IMR-90 (cell line): ENCODE measurements around the gene CDK15. TPM values are rescaled to one million over a fixed set of nuclear protein-coding genes. Genes with fewer than 3 reads are reported as not detected.
A peak's percentile ranks its signal among the peaks of the same experiment; 100 is the strongest.

ENCODE experiments used
- ATAC-seq: fragments of 200-7000 bp; cut with Tn5 transposase; 2 replicates; pipeline ENCODE4 v1.9.1; 2020; ENCODE audit warnings: low read depth, mild to moderate bottlenecking, moderate library complexity
- BruUV-seq: library from RNA; stranded (reverse); fragments of 400-500 nt; replicated peaks from 2 replicates; lab custom pipeline; 2021; lab: Mats Ljungman, UMichigan
- CTCF ChIA-PET: fragments of 300-600 bp; formaldehyde crosslinking; extraction: SDS; loops from one replicate; lab custom pipeline; 2021; ENCODE audit warnings: antibody characterized with exemption; lab: Yijun Ruan, JAX
- POLR2A ChIA-PET: fragments of 300-600 bp; sonication (Branson Sonifier 250); formaldehyde crosslinking; loops from one replicate; lab custom pipeline; 2022; ENCODE audit warnings: antibody characterized with exemption; ENCODE audit not compliant: unreplicated experiment; lab: Charles Lee
- DNase-seq: peaks from one replicate; pipeline ENCODE4 v3.0.0; 2013
- H2AFZ ChIP-seq: replicated peaks from 2 replicates; pipeline ENCODE3; 2013; ENCODE audit warnings: low read length, mild to moderate bottlenecking; ENCODE audit not compliant: poor library complexity
- H2AK5ac ChIP-seq: 2 replicates; pipeline ENCODE4 v1.6.1; 2013; ENCODE audit warnings: low read depth, low read length, inconsistent platforms
- H2AK9ac ChIP-seq: replicated peaks from 2 replicates; pipeline ENCODE3; 2013; ENCODE audit warnings: mild to moderate bottlenecking, low read depth, low read length, moderate library complexity; ENCODE audit not compliant: poor library complexity
- H2BK120ac ChIP-seq: 2 replicates; pipeline ENCODE4 v1.6.1; 2013; ENCODE audit warnings: low read depth, low read length, inconsistent platforms
- H2BK15ac ChIP-seq: 3 replicates; pipeline ENCODE4 v1.6.1; 2013; ENCODE audit warnings: low read depth, low read length, inconsistent platforms
- H2BK20ac ChIP-seq: 2 replicates; pipeline ENCODE4 v1.6.1; 2013; ENCODE audit warnings: low read depth, mild to moderate bottlenecking, inconsistent platforms, low read length, moderate library complexity
- H2BK5ac ChIP-seq: 2 replicates; pipeline ENCODE4 v1.6.1; 2013; ENCODE audit warnings: mild to moderate bottlenecking, low read depth, low read length, inconsistent platforms; ENCODE audit not compliant: poor library complexity, severe bottlenecking
- H3K14ac ChIP-seq: replicated peaks from 2 replicates; pipeline ENCODE4 v1.6.1; 2013; ENCODE audit warnings: low read depth, low read length, inconsistent platforms
- H3K18ac ChIP-seq: 2 replicates; pipeline ENCODE4 v1.6.1; 2013; ENCODE audit warnings: low read depth, low read length, control low read depth
- H3K23ac ChIP-seq: 2 replicates; pipeline ENCODE4 v1.6.1; 2013; ENCODE audit warnings: low read depth, low read length, inconsistent platforms
- H3K27ac ChIP-seq: 2 replicates; pipeline ENCODE4 v1.5.1; 2013; ENCODE audit warnings: mild to moderate bottlenecking, control low read depth, low read length; ENCODE audit not compliant: insufficient read depth
- H3K27me3 ChIP-seq: 2 replicates; pipeline ENCODE4 v1.6.1; 2013; ENCODE audit warnings: low read length; ENCODE audit not compliant: control insufficient read depth, insufficient read depth
- H3K36me3 ChIP-seq: 2 replicates; pipeline ENCODE4 v1.6.1; 2013; ENCODE audit warnings: low read length, mixed read lengths; ENCODE audit not compliant: control insufficient read depth, insufficient read depth
- H3K4ac ChIP-seq: 2 replicates; pipeline ENCODE4 v1.6.1; 2013; ENCODE audit warnings: low read depth, low read length, inconsistent platforms
- H3K4me1 ChIP-seq: 2 replicates; pipeline ENCODE4 v1.6.1; 2013; ENCODE audit warnings: low read length, mixed read lengths; ENCODE audit not compliant: control insufficient read depth, insufficient read depth
- H3K4me2 ChIP-seq: 2 replicates; pipeline ENCODE4 v1.6.1; 2013; ENCODE audit warnings: low read depth, mild to moderate bottlenecking, control low read depth, low read length, moderate library complexity
- H3K4me3 ChIP-seq: 2 replicates; pipeline ENCODE4 v1.5.1; 2013; ENCODE audit warnings: low read depth, mild to moderate bottlenecking, control low read depth, low read length, moderate library complexity; ENCODE audit not compliant: insufficient read depth
- H3K56ac ChIP-seq: 2 replicates; pipeline ENCODE4 v1.6.1; 2013; ENCODE audit warnings: low read length, inconsistent platforms; ENCODE audit not compliant: insufficient read depth; ENCODE audit errors: extremely low read depth
- H3K79me1 ChIP-seq, 2 experiments: 2 replicates each; pipeline ENCODE4 v1.6.1; 2013; ENCODE audit warnings: low read length in 2 of 2, inconsistent platforms in 1 of 2, low read depth in 1 of 2
- H3K9ac ChIP-seq: 2 replicates; pipeline ENCODE4 v1.6.1; 2013; ENCODE audit warnings: low read depth, low read length, control low read depth
- H3K9me1 ChIP-seq: 2 replicates; pipeline ENCODE4 v1.6.1; 2013; ENCODE audit warnings: low read length, inconsistent platforms; ENCODE audit not compliant: insufficient read depth
- H3K9me3 ChIP-seq: 2 replicates; pipeline ENCODE4 v1.6.1; 2013; ENCODE audit warnings: low read length; ENCODE audit not compliant: control insufficient read depth, insufficient read depth
- H4K20me1 ChIP-seq: 2 replicates; pipeline ENCODE4 v1.6.1; 2013; ENCODE audit warnings: low read length, inconsistent platforms; ENCODE audit not compliant: insufficient read depth
- H4K5ac ChIP-seq: 2 replicates; pipeline ENCODE4 v1.6.1; 2013; ENCODE audit warnings: mild to moderate bottlenecking, low read depth, low read length, control low read depth
- H4K8ac ChIP-seq, 2 experiments: 2 replicates each; pipeline ENCODE4 v1.6.1; 2013; ENCODE audit warnings: low read depth in 2 of 2, low read length in 2 of 2, control low read depth in 1 of 2, inconsistent platforms in 1 of 2
- H4K91ac ChIP-seq: 2 replicates; pipeline ENCODE4 v1.6.1; 2013; ENCODE audit warnings: low read depth, low read length, inconsistent platforms; ENCODE audit not compliant: insufficient read depth
- CEBPB ChIP-seq: IDR thresholded peaks from 2 replicates; pipeline ENCODE4 v1.6.1; 2012; ENCODE audit warnings: low read depth, low read length, improper control_type of control experiment
- MAFK ChIP-seq: IDR thresholded peaks from 2 replicates; pipeline ENCODE4 v1.6.1; 2012; ENCODE audit warnings: low read depth, low read length, improper control_type of control experiment
- WGBS, 2 experiments: methylation state at CpG; one replicate each; pipeline versions ENCODE4 v1.1.5 to v1.1.7; 2013; ENCODE audit warnings: missing lambda C conversion rate in 2 of 2; ENCODE audit not compliant: insufficient read length in 1 of 2; ENCODE audit errors: extremely low coverage in 2 of 2; 5-methylcytosine and 5-hydroxymethylcytosine counted together
- dilution Hi-C: fragments of 300-500 bp; cut with HindIII; formaldehyde crosslinking; loops from one replicate; pipeline ENCODE4 v1.14.3; 2018; ENCODE audit warnings: low sequenced_read_pairs; ENCODE audit not compliant: unreplicated experiment
- in situ Hi-C: fragments of 300-500 bp; cut with MboI; formaldehyde crosslinking; loops from 3 replicates; pipeline ENCODE4 v1.14.3; 2019; ENCODE audit warnings: low sequenced_read_pairs, inconsistent platforms, mixed read lengths
- intact Hi-C: fragments of 100-400 bp; cut with micrococcal nuclease; formaldehyde crosslinking; loops from 2 replicates; pipeline ENCODE4 v1.10.0; 2022
- polyA plus RNA-seq, 3 experiments: library from polyadenylated mRNA; depleted of rRNA; stranded (reverse); fragments of >200 nt; gene quantifications; 2 replicates each; pipeline ENCODE4 v1.2.3, GENCODE V29; 2012; ENCODE audit warnings: low replicate concordance in 1 of 3
- total RNA-seq: library from RNA; depleted of rRNA; stranded (reverse); fragments of >200 nt; gene quantifications from 2 replicates; pipeline ENCODE4 v1.2.3, GENCODE V29; 2012

Gene CDK15
- total and polyA plus RNA-seq, 2 of the 4 experiments (the other 2 are of a cell fraction) = 16.1 to 33.0 TPM

GRCh38 chr2:201816657-201817575 lies 10.6 kb downstream of the CDK15 start:
- H4K91ac ChIP-seq = no peak overlapping the region
- no peak overlapping the region for H3K14ac ChIP-seq
- H2BK120ac ChIP-seq = no peak overlapping the region
- H3K4me3 ChIP-seq = no peak overlapping the region
- H3K9me1 ChIP-seq = 0 out of 2 replicates have a peak, but pooled peaks cover 4% of the 10 kb centered on the region
- no peak overlapping the region for H3K4me2 ChIP-seq
- TF ChIP-seq MAFK (no peak), CEBPB (peak; percentile 45; the same call in 1 of the 2 replicates)
- DNase-seq (no peak), ATAC-seq (no peak)
- intact Hi-C loops (no loop called here), in situ Hi-C loops (no loop called here), dilution Hi-C loops (no loop called here)
- H3K23ac ChIP-seq = no peak overlapping the region
- H2BK5ac ChIP-seq = no peak overlapping the region
- no TSS peak for BruUV-seq
- peak overlapping the region; percentile 48; the same call in 1 of the 3 replicates for H2BK15ac ChIP-seq
- no peak overlapping the region for H3K18ac ChIP-seq
- H3K79me1 ChIP-seq = no peaks in the 10 kb centered on the region
- no peaks in the 10 kb centered on the region for H3K9me3 ChIP-seq
- ChIA-PET CTCF (no interaction called here), POLR2A (no interaction called here)
- no peak overlapping the region for H2AK9ac ChIP-seq
- no peaks in the 10 kb centered on the region for H3K27me3 ChIP-seq
- H4K5ac ChIP-seq = no peak overlapping the region
- no peaks in the 10 kb centered on the region for H4K20me1 ChIP-seq
- H3K9ac ChIP-seq = no peak overlapping the region
- peaks cover 2% of the 10 kb centered on the region; the same call in 1 of the 2 replicates for H3K4me1 ChIP-seq
- WGBS, 2 experiments = 100% methylated on average over 1 of the region's 5 CpGs; no CpG with 5 or more reads in 1 of the 2 experiments
- no peak overlapping the region for H2AK5ac ChIP-seq
- no peak overlapping the region for H2AFZ ChIP-seq
- no peak overlapping the region; the same call in 1 of the 2 replicates for H3K4ac ChIP-seq
- H3K56ac ChIP-seq = no peak overlapping the region
- no peaks in the 10 kb centered on the region for H3K36me3 ChIP-seq
- H2BK20ac ChIP-seq = no peak overlapping the region
- no peak overlapping the region for H3K27ac ChIP-seq
- no peak overlapping the region for H4K8ac ChIP-seq
